H1 (cell line): ENCODE results near the gene GPR45. TPM values are rescaled to one million over a fixed set of nuclear protein-coding genes. Genes with fewer than 3 reads are reported as not detected.

Experiments
- CTCF ChIA-PET: fragments of 300-600 bp; sonication (Branson Sonifier 250); formaldehyde crosslinking; loops from one replicate; lab custom pipeline; 2021; ENCODE audit not compliant: partially characterized antibody; lab: Charles Lee
- POLR2A ChIA-PET: fragments of 300-600 bp; sonication (Branson Sonifier 250); formaldehyde crosslinking; loops from one replicate; lab custom pipeline; 2021; ENCODE audit warnings: inconsistent platforms; ENCODE audit not compliant: partially characterized antibody; lab: Charles Lee
- DNase-seq, 2 experiments: peaks; one replicate each; pipeline versions ENCODE4 v3.0.0 to v3.0.0-alpha.2; 2010 to 2022; ENCODE audit warnings: low spot score in 2 of 2, low read depth in 1 of 2, mixed read lengths in 1 of 2
- FAIRE-seq: peaks from 2 replicates; lab custom pipeline; 2011; peaks lifted over from hg19 to GRCh38; lab: Jason Lieb, UNC
- H2AFZ ChIP-seq: 2 replicates; pipeline ENCODE4 v1.8.1; 2012; ENCODE audit warnings: low read length, inconsistent platforms
- H2AK5ac ChIP-seq: 2 replicates; pipeline ENCODE4 v1.6.1; 2013; ENCODE audit warnings: low read depth, low read length
- H2BK120ac ChIP-seq: replicated peaks from 2 replicates; pipeline ENCODE3; 2013; ENCODE audit warnings: low read depth, low read length, inconsistent platforms
- H2BK12ac ChIP-seq: 2 replicates; pipeline ENCODE4 v1.6.1; 2013; ENCODE audit warnings: low read depth, low read length
- H2BK15ac ChIP-seq: 2 replicates; pipeline ENCODE4 v1.6.1; 2013; ENCODE audit warnings: low read length
- H2BK20ac ChIP-seq: 2 replicates; pipeline ENCODE4 v1.6.1; 2013; ENCODE audit warnings: low read length
- H2BK5ac ChIP-seq: 2 replicates; pipeline ENCODE4 v1.6.1; 2013; ENCODE audit warnings: low read depth, low read length
- H3K14ac ChIP-seq: 2 replicates; pipeline ENCODE4 v1.6.1; 2013; ENCODE audit warnings: inconsistent platforms; ENCODE audit not compliant: insufficient read length
- H3K18ac ChIP-seq: 2 replicates; pipeline ENCODE4 v1.6.1; 2013; ENCODE audit warnings: low read length; ENCODE audit errors: extremely low read depth
- H3K23ac ChIP-seq: 2 replicates; pipeline ENCODE4 v1.6.1; 2013; ENCODE audit warnings: inconsistent platforms; ENCODE audit not compliant: insufficient read length
- H3K23me2 ChIP-seq: 2 replicates; pipeline ENCODE4 v1.6.1; 2013; ENCODE audit warnings: low read depth, low read length
- H3K27ac ChIP-seq: 2 replicates; pipeline ENCODE4 v1.6.1; 2011; ENCODE audit warnings: low read depth, low read length, inconsistent platforms
- H3K27me3 ChIP-seq, 4 experiments: replicated peaks in 1 of 4; 1 replicate in 1 of 4; 2 replicates in 3 of 4; pipeline versions ENCODE4 v1.6.1 to v1.8.1; 2011 to 2013; ENCODE audit warnings: low read length in 3 of 4, mild to moderate bottlenecking in 3 of 4, inconsistent platforms in 2 of 4, mixed read lengths in 2 of 4, moderate library complexity in 1 of 4; ENCODE audit not compliant: control insufficient read depth in 3 of 4, insufficient read depth in 3 of 4; ENCODE audit errors: extremely low read depth in 1 of 4
- H3K36me3 ChIP-seq, 4 experiments: 2 replicates each; pipeline versions ENCODE4 v1.6.1 to v1.8.1; 2011 to 2013; ENCODE audit warnings: mild to moderate bottlenecking in 4 of 4, low read length in 3 of 4, moderate library complexity in 2 of 4, control low read depth in 1 of 4, inconsistent platforms in 1 of 4; ENCODE audit not compliant: insufficient read depth in 4 of 4, control insufficient read depth in 2 of 4
- H3K4ac ChIP-seq: replicated peaks from 2 replicates; pipeline ENCODE3; 2013; ENCODE audit warnings: low read length, low read depth, mixed read lengths, inconsistent platforms; ENCODE audit not compliant: insufficient read length
- H3K4me1 ChIP-seq, 4 experiments: replicated peaks in 1 of 4; 1 replicate in 1 of 4; 2 replicates in 3 of 4; pipeline versions ENCODE4 v1.6.1 to v1.8.1; 2011 to 2013; ENCODE audit warnings: low read length in 3 of 4, inconsistent platforms in 2 of 4, mixed read lengths in 1 of 4; ENCODE audit not compliant: insufficient read depth in 4 of 4, control insufficient read depth in 3 of 4
- H3K4me2 ChIP-seq, 2 experiments: 2 replicates each; pipeline versions ENCODE4 v1.6.1 to v1.8.1; 2011 to 2013; ENCODE audit warnings: low read depth in 2 of 2, low read length in 2 of 2, control low read depth in 1 of 2, inconsistent platforms in 1 of 2, mild to moderate bottlenecking in 1 of 2; ENCODE audit not compliant: insufficient read depth in 1 of 2
- H3K4me3 ChIP-seq, 4 experiments: fragments of 200-600, 300-600 bp in 1 of 4; sonication (generic), shearing (Covaris generic), sonication (Bioruptor Twin) in 1 of 4; 2 replicates each; pipeline versions ENCODE4 v1.5.1 to v1.8.1; 2011 to 2016; ENCODE audit warnings: low read length in 4 of 4, low read depth in 3 of 4, control low read depth in 2 of 4, inconsistent platforms in 2 of 4, mild to moderate bottlenecking in 2 of 4, mixed read lengths in 1 of 4, moderate library complexity in 1 of 4; ENCODE audit not compliant: insufficient read depth in 2 of 4; ENCODE audit errors: extremely low read depth in 1 of 4
- H3K56ac ChIP-seq: replicated peaks from 2 replicates; pipeline ENCODE3; 2013; ENCODE audit warnings: low read depth, mild to moderate bottlenecking, mixed read lengths, low read length, inconsistent platforms; ENCODE audit not compliant: insufficient read length
- H3K79me1 ChIP-seq: 2 replicates; pipeline ENCODE4 v1.6.1; 2013; ENCODE audit warnings: low read depth, low read length, control low read depth
- H3K79me2 ChIP-seq, 2 experiments: 2 replicates each; pipeline versions ENCODE4 v1.6.1 to v1.8.1; 2012 to 2013; ENCODE audit warnings: low read length in 2 of 2, mild to moderate bottlenecking in 2 of 2, inconsistent platforms in 1 of 2; ENCODE audit not compliant: insufficient read depth in 2 of 2, control insufficient read depth in 1 of 2
- H3K9ac ChIP-seq, 4 experiments: replicated peaks in 1 of 4; 1 replicate in 1 of 4; 2 replicates in 3 of 4; pipeline versions ENCODE4 v1.6.1 to v1.8.1; 2011 to 2013; ENCODE audit warnings: low read depth in 3 of 4, low read length in 3 of 4, control low read depth in 2 of 4, mild to moderate bottlenecking in 2 of 4, moderate library complexity in 2 of 4, inconsistent platforms in 1 of 4; ENCODE audit errors: extremely low read depth in 1 of 4
- H3K9me3 ChIP-seq, 2 experiments: 2 replicates each; pipeline versions ENCODE4 v1.6.1 to v1.8.1; 2012 to 2013; ENCODE audit warnings: mild to moderate bottlenecking in 2 of 2, moderate library complexity in 2 of 2, control low read depth in 1 of 2, inconsistent platforms in 1 of 2, low read depth in 1 of 2, low read length in 1 of 2, mixed read lengths in 1 of 2; ENCODE audit not compliant: insufficient read depth in 2 of 2
- H4K20me1 ChIP-seq, 2 experiments: replicated peaks in 1 of 2; 2 replicates each; pipeline versions ENCODE3 to v1.8.1; 2011 to 2013; ENCODE audit warnings: inconsistent platforms in 2 of 2, low read length in 2 of 2, mild to moderate bottlenecking in 1 of 2; ENCODE audit not compliant: insufficient read depth in 2 of 2, control insufficient read depth in 1 of 2
- H4K5ac ChIP-seq: 2 replicates; pipeline ENCODE4 v1.6.1; 2013; ENCODE audit warnings: low read length, low read depth, mixed read lengths, inconsistent platforms; ENCODE audit not compliant: insufficient read length
- H4K8ac ChIP-seq: 2 replicates; pipeline ENCODE4 v1.8.0; 2013; ENCODE audit warnings: mild to moderate bottlenecking, moderate library complexity, low read length, inconsistent platforms; ENCODE audit not compliant: insufficient read depth; ENCODE audit errors: extremely low read depth
- H4K91ac ChIP-seq: replicated peaks from 2 replicates; pipeline ENCODE3; 2013; ENCODE audit warnings: low read length, mixed read lengths, inconsistent platforms; ENCODE audit not compliant: insufficient read length
- BRCA1 ChIP-seq: IDR thresholded peaks from 2 replicates; pipeline ENCODE4 v1.6.1; 2012; ENCODE audit warnings: low read depth, low read length, improper control_type of control experiment
- CBX8 ChIP-seq: fragments of 300-800, 300-1000 bp; sonication (generic); IDR thresholded peaks from 2 replicates; pipeline ENCODE4 v1.7.1; 2016; ENCODE audit warnings: low read depth, low read length, borderline replicate concordance
- MAFK ChIP-seq: IDR thresholded peaks from 2 replicates; pipeline ENCODE4 v1.6.1; 2012; ENCODE audit warnings: low read depth, mild to moderate bottlenecking, improper control_type of control experiment, low read length
- PHF8 ChIP-seq: fragments of 200-600 bp; sonication (generic); conservative IDR thresholded peaks from 2 replicates; pipeline ENCODE4 v1.7.1; 2012; ENCODE audit warnings: low read depth, mild to moderate bottlenecking, inconsistent platforms, low read length, moderate library complexity
- RFX5 ChIP-seq: IDR thresholded peaks from 2 replicates; pipeline ENCODE4 v1.6.1; 2011; ENCODE audit warnings: low read depth, low read length, improper control_type of control experiment, borderline replicate concordance
- SUZ12 ChIP-seq: fragments of 200-600 bp; sonication (generic); IDR thresholded peaks from 2 replicates; pipeline ENCODE4 v1.6.1; 2012; ENCODE audit warnings: mild to moderate bottlenecking, inconsistent platforms, low read length, moderate library complexity, mixed read lengths
- WGBS, 2 experiments: shearing (Covaris generic) in 1 of 2; methylation state at CpG; one replicate each; pipeline versions ENCODE4 v1.1.6 to v1.1.7; 2013 to 2015; ENCODE audit warnings: low lambda C conversion rate in 2 of 2, mixed read lengths in 2 of 2, inconsistent platforms in 1 of 2, low coverage in 1 of 2, missing lambda C conversion rate in 1 of 2; ENCODE audit not compliant: insufficient replicate concordance in 2 of 2, insufficient coverage in 1 of 2, insufficient read length in 1 of 2; ENCODE audit errors: extremely low coverage in 1 of 2, missing lambda C conversion rate in 1 of 2; 5-methylcytosine and 5-hydroxymethylcytosine counted together
- polyA plus RNA-seq, 7 experiments: library from polyadenylated mRNA; depleted of rRNA in 3 of 7; stranded (reverse) in 5 of 7; unstranded in 2 of 7; fragments of >200 nt in 5 of 7; fragments of 200-250 nt in 2 of 7; gene quantifications; 1 replicate in 5 of 7; 2 replicates in 1 of 7; 4 replicates in 1 of 7; pipeline versions ENCODE4 v1.2.1 to v1.2.3, GENCODE V29; 2011 to 2013; ENCODE audit warnings: missing spikeins in 2 of 7, mixed read lengths in 2 of 7
- total RNA-seq: library from RNA; stranded (reverse); fragmentation: NEBNext Ultra II Directional; extraction: Animal tissue kit (Norgen Biotek cat#: 25700); gene quantifications from 2 replicates; pipeline ENCODE4 v1.2.1, GENCODE V29; 2021
- TF ChIP-seq, protein P1 (sequence below): IDR thresholded peaks from 2 replicates; pipeline ENCODE4 v1.6.1; 2012; ENCODE audit warnings: inconsistent platforms
- TF ChIP-seq, protein P2 (sequence below): IDR thresholded peaks from 2 replicates; pipeline ENCODE4 v1.6.1; 2011; ENCODE audit warnings: low read depth, mild to moderate bottlenecking, low read length; ENCODE audit not compliant: insufficient read depth
- TF ChIP-seq, protein P3 (sequence below), 3 experiments: IDR thresholded peaks; 1 replicate in 2 of 3; 2 replicates in 1 of 3; pipeline versions ENCODE4 v1.5.1 to v1.6.1; 2011; ENCODE audit warnings: low read length in 3 of 3, mild to moderate bottlenecking in 3 of 3, inconsistent platforms in 2 of 3, low read depth in 1 of 3, moderate library complexity in 1 of 3; ENCODE audit not compliant: insufficient read depth in 1 of 3; ENCODE audit errors: control extremely low read depth in 1 of 3

Gene GPR45
- total and polyA plus RNA-seq, 2 of the 8 experiments (the other 6 are each of a cell fraction or from before 2014, with no cell fraction given), result 0.21 TPM; not detected in 1

GRCh38 chr2:105239924-105240323 lies 1.6 kb upstream of the GPR45 start:
- no peak overlapping the region for H3K9ac ChIP-seq
- no peaks in the 10 kb centered on the region for H4K20me1 ChIP-seq
- H2BK20ac ChIP-seq, result no peak overlapping the region
- ChIA-PET POLR2A (interaction anchor here (1.5 kb wide), 2 partner anchors 15 to 124 kb away, joined by 3 read pairs; no protein-coding TSS in a partner anchor), CTCF (interaction anchor here (0.7 to 16.9 kb wide), 10 partner anchors 14 to 816 kb away, joined by 3 to 541 read pairs (median 4); no protein-coding TSS in a partner anchor)
- H3K79me2 ChIP-seq, result no peaks in the 10 kb centered on the region
- H2AK5ac ChIP-seq, result no peak overlapping the region
- H2BK5ac ChIP-seq, result no peak overlapping the region
- 95% methylated on average over 2 of the region's 2 CpGs; no CpG with 5 or more reads in 1 of the 2 experiments for WGBS, 2 experiments
- H3K4me1 ChIP-seq, result peaks cover 0 to 4% (median 2%) of the 10 kb centered on the region in 4 experiments; a peak in 3 of 7 replicates
- no peak overlapping the region for H2AFZ ChIP-seq
- H2BK12ac ChIP-seq, result no peak overlapping the region
- no peak overlapping the region for H4K5ac ChIP-seq
- H3K18ac ChIP-seq, result no peak overlapping the region
- H3K27me3 ChIP-seq, result no peaks in the 10 kb centered on the region; a peak in 1 of 7 replicates
- H3K23ac ChIP-seq, result no peak overlapping the region
- no peaks in the 10 kb centered on the region for H3K79me1 ChIP-seq
- H3K36me3 ChIP-seq, result no peaks in the 10 kb centered on the region
- no peak overlapping the region for H2BK120ac ChIP-seq
- H4K91ac ChIP-seq, result no peak overlapping the region
- H3K4me2 ChIP-seq, result no peak overlapping the region
- no peak overlapping the region for H3K4me3 ChIP-seq
- no peak overlapping the region for H3K27ac ChIP-seq
- FAIRE-seq, result no peak
- H3K56ac ChIP-seq, result no peak overlapping the region
- no peaks in the 10 kb centered on the region; a peak in 1 of 4 replicates for H3K9me3 ChIP-seq
- no peaks in the 10 kb centered on the region for H3K23me2 ChIP-seq
- DNase-seq, result no peak
- no peak overlapping the region for H3K14ac ChIP-seq
- H3K4ac ChIP-seq, result no peak overlapping the region
- H2BK15ac ChIP-seq, result no peak overlapping the region
- no peak overlapping the region for H4K8ac ChIP-seq
- TF ChIP-seq RFX5 (no peak), PHF8 (no peak), MAFK (no peak), BRCA1 (no peak), SUZ12 (no peak), CBX8 (no peak)
- TF ChIP-seq, protein P1, sequence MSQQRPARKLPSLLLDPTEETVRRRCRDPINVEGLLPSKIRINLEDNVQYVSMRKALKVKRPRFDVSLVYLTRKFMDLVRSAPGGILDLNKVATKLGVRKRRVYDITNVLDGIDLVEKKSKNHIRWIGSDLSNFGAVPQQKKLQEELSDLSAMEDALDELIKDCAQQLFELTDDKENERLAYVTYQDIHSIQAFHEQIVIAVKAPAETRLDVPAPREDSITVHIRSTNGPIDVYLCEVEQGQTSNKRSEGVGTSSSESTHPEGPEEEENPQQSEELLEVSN, result no peak
- TF ChIP-seq, protein P2, sequence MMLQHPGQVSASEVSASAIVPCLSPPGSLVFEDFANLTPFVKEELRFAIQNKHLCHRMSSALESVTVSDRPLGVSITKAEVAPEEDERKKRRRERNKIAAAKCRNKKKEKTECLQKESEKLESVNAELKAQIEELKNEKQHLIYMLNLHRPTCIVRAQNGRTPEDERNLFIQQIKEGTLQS, result no peak
- TF ChIP-seq, protein P3, sequence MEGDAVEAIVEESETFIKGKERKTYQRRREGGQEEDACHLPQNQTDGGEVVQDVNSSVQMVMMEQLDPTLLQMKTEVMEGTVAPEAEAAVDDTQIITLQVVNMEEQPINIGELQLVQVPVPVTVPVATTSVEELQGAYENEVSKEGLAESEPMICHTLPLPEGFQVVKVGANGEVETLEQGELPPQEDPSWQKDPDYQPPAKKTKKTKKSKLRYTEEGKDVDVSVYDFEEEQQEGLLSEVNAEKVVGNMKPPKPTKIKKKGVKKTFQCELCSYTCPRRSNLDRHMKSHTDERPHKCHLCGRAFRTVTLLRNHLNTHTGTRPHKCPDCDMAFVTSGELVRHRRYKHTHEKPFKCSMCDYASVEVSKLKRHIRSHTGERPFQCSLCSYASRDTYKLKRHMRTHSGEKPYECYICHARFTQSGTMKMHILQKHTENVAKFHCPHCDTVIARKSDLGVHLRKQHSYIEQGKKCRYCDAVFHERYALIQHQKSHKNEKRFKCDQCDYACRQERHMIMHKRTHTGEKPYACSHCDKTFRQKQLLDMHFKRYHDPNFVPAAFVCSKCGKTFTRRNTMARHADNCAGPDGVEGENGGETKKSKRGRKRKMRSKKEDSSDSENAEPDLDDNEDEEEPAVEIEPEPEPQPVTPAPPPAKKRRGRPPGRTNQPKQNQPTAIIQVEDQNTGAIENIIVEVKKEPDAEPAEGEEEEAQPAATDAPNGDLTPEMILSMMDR (IDR thresholded peaks at IDR 0.05; ENCODE audit: control extremely low read depth in 1 of 3, insufficient read depth in 1 of 3, low read depth in 1 of 3, low read length in 3 of 3), result no peak
